GM12872 (cell line): ENCODE measurements around the gene H2AZ2.

ENCODE experiments used
- CTCF ChIP-seq: IDR thresholded peaks from 3 replicates; pipeline ENCODE4 v1.5.1; 2011; ENCODE audit warnings: low read depth, mild to moderate bottlenecking, low read length, moderate library complexity; ENCODE audit not compliant: insufficient read depth

H2AZ2 gene

GRCh38 chr7:44845451-44845850 is 2.4 kb downstream of the H2AZ2 start:
- TF ChIP-seq CTCF: no peak

GRCh38 chr7:44838751-44839150 is 9.1 kb downstream of the H2AZ2 start:
- TF ChIP-seq CTCF: no peak

GRCh38 chr7:44827567-44827966 is 20.3 kb downstream of the H2AZ2 start:
- no peak for TF ChIP-seq CTCF

- no peak for TF ChIP-seq CTCF
These were observed 22.9 kb downstream of the H2AZ2 start for GRCh38 chr7:44824894-44825526.

- TF ChIP-seq CTCF: no peak
These were observed 24.6 kb downstream of the H2AZ2 start for GRCh38 chr7:44823255-44823781.

- TF ChIP-seq CTCF: no peak
These were observed 28.6 kb downstream of the H2AZ2 start for GRCh38 chr7:44819292-44819691.

- no peak for TF ChIP-seq CTCF
These were observed 33.0 kb downstream of the H2AZ2 start for GRCh38 chr7:44814919-44815318.

GRCh38 chr7:44811571-44811970 is 36.3 kb downstream of the H2AZ2 start:
- no peak for TF ChIP-seq CTCF
